GM12892 (cell line): ENCODE data around the gene PRDX6.

Source experiments
- POLR2A ChIP-seq: IDR thresholded peaks from 2 replicates; pipeline ENCODE4 v1.6.1; 2011; ENCODE audit warnings: low read depth, low read length, control low read depth
- POLR2AphosphoS5 ChIP-seq: IDR thresholded peaks from 2 replicates; pipeline ENCODE4 v1.6.1; 2011; ENCODE audit warnings: low read depth, low read length, control low read depth
- TAF1 ChIP-seq: IDR thresholded peaks from 2 replicates; pipeline ENCODE4 v1.6.1; 2011; ENCODE audit warnings: low read depth, mild to moderate bottlenecking, control low read depth, low read length, borderline replicate concordance

- no peak for TF ChIP-seq POLR2A
- TF ChIP-seq POLR2AphosphoS5, result no peak
- TF ChIP-seq TAF1, result no peak
Measured at GRCh38 chr1:173509797-173510196, 32.7 kb downstream of the PRDX6 start.
